Measurements from ENCODE around the gene NPHP3. TPM values are rescaled to one million over a fixed set of nuclear protein-coding genes. Genes with fewer than 3 reads are reported as not detected.
A peak's percentile ranks its signal among the peaks of the same experiment; 100 is the strongest.

NPHP3 gene
- total and polyA plus RNA-seq, 2 experiments from 2014 or later: 11.6 to 27.2 TPM

DNA sequence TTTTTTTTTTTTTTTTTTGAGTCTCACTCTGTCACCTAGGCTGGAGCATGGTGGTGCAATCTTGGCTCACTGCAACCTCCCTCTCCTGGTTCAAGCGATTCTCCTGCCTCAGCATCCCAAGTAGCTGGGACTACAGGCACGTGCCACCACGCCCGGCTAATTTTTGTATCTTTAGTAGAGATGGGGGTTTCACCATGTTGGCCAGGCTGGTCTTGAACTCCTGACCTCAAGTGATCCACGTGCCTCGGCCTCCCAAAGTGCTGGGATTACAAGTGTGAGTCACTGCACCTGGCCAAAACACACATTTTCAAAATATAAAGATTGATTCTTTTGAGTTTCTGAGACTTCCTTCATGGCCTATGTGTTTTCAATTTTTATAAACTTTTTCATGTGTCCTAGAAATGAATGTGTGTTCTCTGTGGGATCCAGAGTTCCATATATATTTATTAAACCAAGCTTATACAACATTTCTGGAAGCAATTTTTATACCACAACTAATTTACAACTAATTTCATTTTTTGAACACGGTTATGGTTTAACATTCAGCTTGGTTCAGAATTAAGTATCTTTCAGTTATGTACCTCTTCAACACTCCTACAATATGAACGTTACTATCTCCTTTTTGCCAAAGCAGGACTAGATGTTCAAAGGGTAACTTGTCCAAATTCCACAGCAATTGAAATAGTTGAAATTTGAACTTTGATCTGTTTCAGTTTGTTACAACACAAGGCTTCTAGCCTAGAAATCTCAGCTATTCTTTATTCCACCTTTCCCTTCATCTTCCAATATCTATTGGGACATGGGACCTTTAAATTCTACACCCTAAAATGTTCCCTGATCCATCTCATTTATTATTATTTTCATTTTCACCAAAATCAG is 64.1 kb downstream of the NPHP3 start:
- in situ Hi-C loops (cut with MboI): no loop called here
- H3K79me2 ChIP-seq (ENCODE audit: insufficient read depth): peaks cover 70% of the 10 kb centered on the region
- no peak for TF ChIP-seq EZH2 (IDR thresholded peaks at IDR 0.05; ENCODE audit: insufficient read depth, poor library complexity, severe bottlenecking)
- no peaks in the 10 kb centered on the region for H3K36me3 ChIP-seq (ENCODE audit: low read depth)
- peak overlapping the region; percentile 96; the same call in 1 of the 2 replicates for H3K27ac ChIP-seq
- no peaks in the 10 kb centered on the region for H3K9me2 ChIP-seq (ENCODE audit: insufficient read depth)
- H3K9me3 ChIP-seq (ENCODE audit: low read depth): no peaks in the 10 kb centered on the region
- 57 to 62% methylated on average over 8 of the region's 8 CpGs for WGBS, 2 experiments (ENCODE audit: low coverage in 1 of 2, low lambda C conversion rate in 2 of 2, missing lambda C conversion rate in 2 of 2)
- H3F3A ChIP-seq (ENCODE audit: insufficient read depth): peaks cover 28% of the 10 kb centered on the region
- H3K4me1 ChIP-seq (ENCODE audit: insufficient read depth): peaks cover 37% of the 10 kb centered on the region
- peak overlapping the region; percentile 94 for H3K4me3 ChIP-seq
- H3K4me2 ChIP-seq (ENCODE audit: unreplicated experiment): peak overlapping the region; percentile 88
- H3K9ac ChIP-seq: peak overlapping the region; percentile 94
- no peak for DNase-seq
- peak overlapping the region; percentile 97 for H2AFZ ChIP-seq
- H3K27me3 ChIP-seq (replicated peaks; ENCODE audit: insufficient read depth): no peaks in the 10 kb centered on the region
- H4K20me1 ChIP-seq (ENCODE audit: insufficient read depth): peaks cover 4% of the 10 kb centered on the region; the same call in 1 of the 2 replicates

DNA sequence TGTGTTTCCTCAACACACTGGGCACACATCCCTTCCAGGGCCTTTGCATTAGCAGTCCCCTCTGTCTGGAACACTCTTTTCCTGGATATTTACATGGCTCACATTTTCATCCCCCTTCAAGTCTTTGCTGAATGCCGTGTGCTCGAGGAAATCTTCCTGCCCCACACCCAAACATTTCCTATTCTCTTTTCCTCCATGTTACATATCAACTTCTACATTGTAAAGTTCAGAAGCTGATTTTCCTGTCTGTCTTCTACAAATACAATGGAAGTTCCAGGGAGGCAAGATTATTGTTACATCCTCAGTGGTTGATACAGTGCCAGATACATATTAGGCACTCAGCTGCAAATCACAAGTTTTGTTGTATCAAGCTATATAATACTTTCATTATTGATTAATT is 66.7 kb downstream of the NPHP3 start:
- in situ Hi-C loops (cut with MboI): no loop called here
- TF ChIP-seq EZH2 (IDR thresholded peaks at IDR 0.05; ENCODE audit: insufficient read depth, poor library complexity, severe bottlenecking): no peak
- TF ChIP-seq EZH2phosphoT487 (IDR thresholded peaks at IDR 0.05; ENCODE audit: insufficient read depth, low read depth): no peak
- WGBS, 2 experiments (ENCODE audit: low coverage in 1 of 2, low lambda C conversion rate in 2 of 2, missing lambda C conversion rate in 2 of 2): 67 to 73% methylated on average over 2 of the region's 2 CpGs
- Histone ChIP-seq H3K79me2 (ENCODE audit: insufficient read depth) (peaks cover 63% of the 10 kb centered on the region), H3F3A (ENCODE audit: insufficient read depth) (peaks cover 29% of the 10 kb centered on the region), H3K9ac (no peak overlapping the region), H3K4me3 (no peak overlapping the region), H3K4me2 (ENCODE audit: unreplicated experiment) (no peak overlapping the region), H2AFZ (no peak overlapping the region), H3K9me3 (ENCODE audit: low read depth) (no peaks in the 10 kb centered on the region), H3K9me2 (ENCODE audit: insufficient read depth) (no peaks in the 10 kb centered on the region), H3K4me1 (ENCODE audit: insufficient read depth) (peaks cover 32% of the 10 kb centered on the region), H4K20me1 (ENCODE audit: insufficient read depth) (0 out of 2 replicates have a peak, but pooled peaks cover 4% of the 10 kb centered on the region), H3K36me3 (ENCODE audit: low read depth) (no peaks in the 10 kb centered on the region), H3K27me3 (replicated peaks; ENCODE audit: insufficient read depth) (no peaks in the 10 kb centered on the region), H3K27ac (no peak overlapping the region)
- DNase-seq: no peak

DNA sequence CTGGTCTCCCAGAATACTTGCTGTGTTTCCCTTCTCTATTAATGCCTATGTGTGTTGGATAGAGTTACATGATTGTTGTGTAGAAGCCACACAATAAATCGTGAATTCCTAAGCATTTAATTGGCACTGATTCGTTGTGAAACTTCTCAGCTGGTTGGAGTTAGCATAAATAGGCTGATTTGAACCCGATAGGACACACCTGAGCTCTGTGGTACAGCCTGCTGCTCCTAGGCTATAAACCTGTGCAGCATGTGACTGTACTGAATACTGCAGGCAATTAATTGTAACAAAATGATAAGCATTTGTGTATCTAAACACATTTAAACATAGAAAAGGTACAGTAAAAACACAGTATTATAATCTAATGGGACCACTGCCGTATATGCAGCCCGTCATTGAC is 67.5 kb downstream of the NPHP3 start:
- Histone ChIP-seq H3K36me3 (ENCODE audit: low read depth) (no peaks in the 10 kb centered on the region), H3K4me2 (ENCODE audit: unreplicated experiment) (no peak overlapping the region), H3K27me3 (replicated peaks; ENCODE audit: insufficient read depth) (no peaks in the 10 kb centered on the region), H2AFZ (no peak overlapping the region), H3K79me2 (ENCODE audit: insufficient read depth) (peaks cover 68% of the 10 kb centered on the region), H3F3A (ENCODE audit: insufficient read depth) (peaks cover 27% of the 10 kb centered on the region), H3K9me2 (ENCODE audit: insufficient read depth) (no peaks in the 10 kb centered on the region), H3K27ac (no peak overlapping the region), H4K20me1 (ENCODE audit: insufficient read depth) (peaks cover 4% of the 10 kb centered on the region; the same call in 1 of the 2 replicates), H3K9ac (no peak overlapping the region), H3K4me3 (no peak overlapping the region), H3K9me3 (ENCODE audit: low read depth) (no peaks in the 10 kb centered on the region), H3K4me1 (ENCODE audit: insufficient read depth) (peaks cover 32% of the 10 kb centered on the region)
- TF ChIP-seq EZH2phosphoT487 (IDR thresholded peaks at IDR 0.05; ENCODE audit: insufficient read depth, low read depth) (no peak), EZH2 (IDR thresholded peaks at IDR 0.05; ENCODE audit: insufficient read depth, poor library complexity, severe bottlenecking) (no peak)
- in situ Hi-C loops (cut with MboI): no loop called here
- no peak for DNase-seq
- WGBS, 2 experiments (ENCODE audit: low coverage in 1 of 2, low lambda C conversion rate in 2 of 2, missing lambda C conversion rate in 2 of 2): 63% methylated on average over 5 of the region's 5 CpGs

DNA sequence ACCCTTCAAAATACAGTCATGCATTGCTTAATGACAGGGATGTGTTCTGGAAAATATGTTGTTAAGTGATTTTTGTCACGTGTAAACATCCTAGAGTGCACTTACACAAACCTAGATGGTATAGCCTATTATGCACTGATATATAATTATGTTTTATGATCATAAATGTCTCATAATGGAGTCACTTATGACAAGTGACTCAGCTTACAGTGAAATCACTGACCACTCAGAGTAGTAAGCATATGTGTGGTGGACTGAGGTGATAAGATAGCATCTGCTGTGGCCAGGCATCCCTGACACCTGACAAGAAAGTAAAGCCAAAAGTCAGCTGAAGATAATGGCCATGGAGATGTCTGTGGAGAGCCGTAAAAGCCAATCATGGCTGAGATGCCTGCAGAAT is 68.0 kb downstream of the NPHP3 start:
- in situ Hi-C loops (cut with MboI): no loop called here
- peaks cover 32% of the 10 kb centered on the region for H3K4me1 ChIP-seq (ENCODE audit: insufficient read depth)
- peaks cover 22% of the 10 kb centered on the region for H3F3A ChIP-seq (ENCODE audit: insufficient read depth)
- no peak overlapping the region for H3K27ac ChIP-seq
- no peak overlapping the region for H3K4me2 ChIP-seq (ENCODE audit: unreplicated experiment)
- no peaks in the 10 kb centered on the region for H3K9me2 ChIP-seq (ENCODE audit: insufficient read depth)
- peaks cover 73% of the 10 kb centered on the region for H3K79me2 ChIP-seq (ENCODE audit: insufficient read depth)
- no peak for TF ChIP-seq EZH2 (IDR thresholded peaks at IDR 0.05; ENCODE audit: insufficient read depth, poor library complexity, severe bottlenecking)
- TF ChIP-seq EZH2phosphoT487 (IDR thresholded peaks at IDR 0.05; ENCODE audit: insufficient read depth, low read depth): no peak
- no peak overlapping the region for H3K4me3 ChIP-seq
- 94 to 96% methylated on average over 2 of the region's 2 CpGs for WGBS, 2 experiments (ENCODE audit: low coverage in 1 of 2, low lambda C conversion rate in 2 of 2, missing lambda C conversion rate in 2 of 2)
- no peaks in the 10 kb centered on the region for H3K9me3 ChIP-seq (ENCODE audit: low read depth)
- no peak overlapping the region for H2AFZ ChIP-seq
- H3K27me3 ChIP-seq (replicated peaks; ENCODE audit: insufficient read depth): no peaks in the 10 kb centered on the region
- H3K36me3 ChIP-seq (ENCODE audit: low read depth): no peaks in the 10 kb centered on the region
- H4K20me1 ChIP-seq (ENCODE audit: insufficient read depth): peaks cover 4% of the 10 kb centered on the region; the same call in 1 of the 2 replicates
- no peak for DNase-seq
- H3K9ac ChIP-seq: no peak overlapping the region
